ENCODE data around the gene C1QTNF12.

Gene C1QTNF12

DNA sequence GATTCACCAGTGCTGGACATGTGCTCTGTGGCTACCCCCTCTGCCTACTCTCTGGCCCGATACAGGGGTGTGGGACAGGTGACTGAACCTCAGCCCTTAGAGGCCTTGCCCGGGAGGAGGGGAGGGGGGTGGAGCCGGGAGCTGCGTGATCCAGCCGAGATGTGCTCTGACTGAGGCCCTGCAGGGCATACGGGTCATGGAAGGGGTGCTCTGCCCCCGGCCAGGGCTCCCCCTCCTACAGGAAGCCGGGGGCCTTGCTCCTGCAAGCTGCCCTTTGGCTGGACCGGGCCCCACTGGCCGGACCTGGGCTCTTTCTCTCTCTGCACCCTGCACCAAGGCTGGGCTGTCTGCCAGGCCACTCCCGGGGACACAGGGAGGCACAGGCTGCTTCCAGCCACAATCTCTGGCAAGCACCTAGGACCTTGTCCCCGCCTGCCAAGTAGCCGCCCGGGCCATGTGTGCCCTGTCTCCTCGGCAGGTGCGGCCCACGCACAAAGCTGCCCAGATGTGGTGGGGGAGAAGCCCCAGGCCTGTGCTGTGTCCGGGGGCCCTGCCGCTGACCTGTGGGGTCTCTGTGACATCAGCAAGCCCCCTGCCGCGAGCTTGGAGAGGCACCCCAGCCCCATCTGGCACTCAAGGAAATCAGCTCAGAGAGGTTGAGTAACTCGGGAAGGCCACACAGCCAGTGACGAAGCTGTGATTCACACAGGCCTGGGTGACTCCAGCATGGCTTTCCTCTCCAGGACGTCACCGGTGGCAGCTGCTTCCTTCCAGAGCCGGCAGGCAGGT lies 35.2 kb upstream of the C1QTNF12 start:
- no peak for DNase-seq (ENCODE audit: low read depth)

DNA sequence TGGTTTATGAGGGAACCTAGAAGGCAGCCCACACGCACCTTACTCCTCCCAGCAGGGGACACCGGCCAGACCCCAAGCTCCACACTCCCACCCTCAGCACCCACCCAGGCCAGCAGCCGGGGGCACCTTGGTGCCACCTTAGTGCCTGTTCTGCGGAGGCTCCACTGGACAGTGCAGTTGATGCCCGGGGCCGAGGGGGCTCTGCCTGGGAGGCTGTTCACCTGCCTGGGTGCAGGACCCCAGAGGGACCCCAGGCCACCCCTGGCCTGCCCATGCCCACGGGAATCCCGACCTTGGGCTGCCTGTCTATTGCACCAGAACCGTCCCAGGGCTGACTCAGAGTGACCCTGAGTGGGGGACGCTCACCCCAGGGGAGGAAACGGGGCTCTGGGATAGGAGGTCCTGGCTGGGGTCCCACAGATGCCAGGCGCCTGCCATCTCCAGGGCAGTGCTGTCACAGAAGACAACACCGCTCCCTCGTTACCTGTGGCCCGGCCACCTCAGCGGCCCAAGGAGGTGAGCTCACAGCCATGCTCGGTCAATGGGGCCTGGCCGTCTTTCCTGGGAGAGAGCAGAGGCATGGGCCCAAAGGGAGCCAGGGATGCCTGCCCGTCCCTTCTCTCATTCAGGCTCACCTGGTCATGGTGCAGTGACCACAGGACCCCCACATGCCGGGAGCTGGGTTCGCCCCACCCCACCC lies 34.4 kb upstream of the C1QTNF12 start:
- no peak for DNase-seq (ENCODE audit: low read depth)

DNA sequence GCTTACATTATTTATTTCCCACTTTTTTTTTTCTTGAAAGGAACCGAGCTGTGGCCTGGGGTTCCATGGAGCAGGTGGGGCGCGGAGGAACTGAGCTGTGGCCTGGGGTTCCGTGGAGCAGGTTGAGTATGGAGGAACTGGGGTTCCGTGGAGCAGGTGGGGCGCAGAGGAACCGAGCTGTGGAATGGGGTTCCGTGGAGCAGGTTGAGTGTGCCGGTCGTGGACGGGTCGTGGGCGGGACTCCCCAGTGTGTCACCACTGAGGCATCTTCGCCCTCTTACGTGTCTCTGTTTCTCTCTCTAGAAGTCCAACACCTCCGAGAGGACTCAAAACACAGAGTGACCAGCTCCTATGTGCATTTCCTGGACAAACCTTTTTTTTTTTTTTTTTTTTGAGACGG lies 32.5 kb upstream of the C1QTNF12 start:
- no peak for DNase-seq (ENCODE audit: low read depth)

DNA sequence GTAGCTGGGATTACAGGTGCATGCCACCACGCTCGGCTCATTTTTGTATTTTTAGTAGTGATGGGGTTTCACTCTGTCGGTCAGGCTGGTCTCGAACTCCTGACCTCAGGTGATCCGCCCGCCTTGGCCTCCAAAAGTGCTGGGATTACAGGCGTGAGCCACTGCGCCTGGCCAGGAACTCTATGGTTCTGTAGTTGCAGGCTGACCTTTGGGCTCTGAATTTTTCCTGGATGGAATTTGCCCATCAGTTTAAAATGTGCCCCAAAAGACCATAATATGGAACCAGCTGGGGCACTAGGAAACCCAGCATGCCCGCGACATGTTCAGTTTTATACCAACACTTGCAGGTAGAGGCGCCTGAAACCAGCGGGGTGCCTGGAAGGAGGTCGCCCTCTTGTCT lies 32.1 kb upstream of the C1QTNF12 start:
- no peak for DNase-seq (ENCODE audit: low read depth)

DNA sequence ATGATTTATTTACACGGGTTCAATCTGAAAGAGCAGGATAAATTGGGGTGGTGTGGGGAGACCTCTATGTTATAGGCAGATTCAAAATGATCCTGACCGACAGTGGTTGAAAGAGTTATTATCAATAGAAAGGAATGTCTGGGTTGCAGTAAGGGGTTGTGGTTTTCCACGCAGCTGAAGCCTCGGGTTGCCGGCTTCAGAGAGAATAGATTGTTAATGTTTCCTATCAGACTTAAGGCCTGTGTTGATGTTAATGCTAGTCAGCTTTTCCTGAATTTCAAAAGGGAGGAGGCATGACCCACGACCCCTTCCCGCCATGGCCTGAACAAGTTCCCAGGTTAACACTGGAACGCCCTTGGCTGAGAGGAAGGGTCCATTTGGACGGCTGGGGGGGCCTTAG lies 29.3 kb upstream of the C1QTNF12 start:
- no peak for DNase-seq (ENCODE audit: low read depth)

DNA sequence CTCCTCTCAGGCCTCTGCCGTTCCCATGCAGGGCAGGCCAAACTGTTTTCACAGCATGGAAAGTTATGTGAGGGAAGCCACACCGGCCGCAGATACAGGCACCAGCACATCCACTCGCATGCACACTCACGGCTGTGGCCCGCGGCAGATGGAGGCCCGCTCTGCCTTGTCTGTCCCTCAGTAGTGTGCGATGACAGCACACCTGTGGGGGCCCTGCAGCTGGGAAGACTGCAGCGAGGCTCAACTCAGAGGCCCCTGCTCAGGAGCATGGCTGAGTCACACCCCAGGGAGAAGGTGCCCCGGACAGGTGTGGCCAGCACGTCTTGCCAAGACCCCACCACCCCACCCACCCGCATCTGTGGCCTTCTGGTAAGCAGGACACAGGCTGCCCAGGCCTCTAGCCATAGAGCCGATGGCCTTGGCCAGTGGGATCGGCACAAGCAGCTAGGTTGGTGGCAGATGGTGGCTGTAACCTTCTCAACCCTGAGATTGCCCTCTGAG lies 28.5 kb upstream of the C1QTNF12 start:
- no peak for DNase-seq (ENCODE audit: low read depth)

DNA sequence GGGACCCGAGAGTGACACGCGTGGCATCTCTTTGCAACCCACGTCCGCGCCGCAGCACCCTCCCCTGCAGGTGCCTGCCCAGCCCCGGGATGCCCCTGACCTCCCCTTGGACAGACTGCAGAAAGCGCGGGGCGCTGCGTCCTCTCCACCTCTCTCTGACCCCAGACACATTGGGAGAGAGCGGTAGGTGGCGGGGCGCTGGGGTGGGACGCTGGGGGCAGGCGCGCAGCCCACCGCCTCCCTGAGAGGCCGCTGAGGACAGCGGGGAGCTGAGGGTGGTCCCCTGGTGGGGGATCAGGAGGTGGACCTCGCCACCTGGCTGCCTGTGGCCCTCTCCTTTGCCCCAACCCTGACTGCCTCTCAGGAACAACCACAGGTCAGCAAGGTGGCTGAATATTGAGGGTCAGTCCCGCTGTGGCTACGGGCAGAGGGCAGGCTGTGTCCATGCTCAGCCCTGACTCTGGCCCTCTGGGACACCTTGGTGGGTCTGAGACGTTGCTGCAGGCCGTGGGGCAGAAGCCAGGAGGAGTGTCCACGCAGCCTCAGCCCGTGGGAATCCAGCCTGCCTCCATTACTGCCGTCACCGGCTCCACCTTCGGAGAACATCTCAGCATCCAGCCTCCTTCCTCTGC lies 27.9 kb upstream of the C1QTNF12 start:
- no peak for DNase-seq (ENCODE audit: low read depth)

DNA sequence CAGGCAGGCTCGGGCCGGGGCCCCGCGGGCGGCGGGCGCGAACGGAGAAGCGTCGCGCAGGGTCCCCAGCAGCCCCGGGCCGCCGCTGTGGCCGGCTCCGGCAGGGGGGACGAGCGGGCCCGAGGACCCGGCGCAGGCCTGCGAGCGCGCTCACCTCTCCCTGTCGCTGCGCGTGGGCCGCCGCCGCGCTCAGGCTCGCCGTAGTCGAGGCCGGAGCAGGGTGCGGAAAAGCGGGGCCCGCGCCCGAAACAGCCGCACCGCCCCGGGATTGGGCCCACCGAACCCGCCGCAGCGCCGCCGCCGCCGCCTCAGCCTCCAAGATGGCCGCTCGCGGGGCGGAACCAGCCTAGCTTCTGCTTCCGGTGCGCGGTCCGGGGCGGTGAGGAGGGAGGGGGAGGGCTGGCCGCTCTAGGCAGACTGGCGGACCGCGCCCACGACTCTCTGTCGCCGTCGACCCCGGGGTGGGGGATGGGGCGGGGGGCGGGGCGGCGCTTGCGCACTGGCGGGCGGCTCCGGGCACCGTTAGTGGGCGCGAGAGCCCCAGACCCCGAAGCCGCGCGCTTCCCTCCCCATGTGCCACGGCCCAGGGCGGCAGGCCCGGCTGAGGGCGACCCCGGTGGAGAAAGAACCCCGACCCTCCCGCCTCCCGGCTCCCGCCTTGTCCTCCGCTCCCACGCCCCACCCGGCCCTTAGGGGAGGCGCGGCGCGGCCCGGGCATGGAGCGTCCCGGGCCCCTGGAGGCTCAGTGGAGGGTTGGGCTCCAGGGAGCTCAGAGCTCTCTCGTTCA lies 27.2 kb upstream of the C1QTNF12 start, which contains the start of gene UBE2J2:
UBE2J2 (minus strand) TSS at position 343 of the 787 bp plus-strand sequence. CDS start 5,862 bp downstream, outside the sequence.
- DNase-seq (ENCODE audit: low read depth), result peak; percentile 92

DNA sequence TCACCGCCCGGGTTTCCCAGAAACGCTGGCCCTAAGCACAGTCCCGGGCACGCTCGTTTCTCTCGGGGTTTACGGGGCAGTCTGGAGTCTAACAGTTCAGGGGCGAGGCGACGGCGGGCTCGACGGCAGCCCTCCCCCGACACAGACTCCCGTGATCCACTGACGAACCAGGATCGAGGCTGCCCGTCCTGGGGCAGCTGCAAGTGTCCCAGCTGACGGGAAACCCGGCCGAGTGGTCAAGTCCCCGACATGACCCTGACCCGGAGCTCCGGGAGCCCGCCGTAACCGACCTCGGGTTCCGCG lies 26.6 kb upstream of the C1QTNF12 start:
- no peak for DNase-seq (ENCODE audit: low read depth)

DNA sequence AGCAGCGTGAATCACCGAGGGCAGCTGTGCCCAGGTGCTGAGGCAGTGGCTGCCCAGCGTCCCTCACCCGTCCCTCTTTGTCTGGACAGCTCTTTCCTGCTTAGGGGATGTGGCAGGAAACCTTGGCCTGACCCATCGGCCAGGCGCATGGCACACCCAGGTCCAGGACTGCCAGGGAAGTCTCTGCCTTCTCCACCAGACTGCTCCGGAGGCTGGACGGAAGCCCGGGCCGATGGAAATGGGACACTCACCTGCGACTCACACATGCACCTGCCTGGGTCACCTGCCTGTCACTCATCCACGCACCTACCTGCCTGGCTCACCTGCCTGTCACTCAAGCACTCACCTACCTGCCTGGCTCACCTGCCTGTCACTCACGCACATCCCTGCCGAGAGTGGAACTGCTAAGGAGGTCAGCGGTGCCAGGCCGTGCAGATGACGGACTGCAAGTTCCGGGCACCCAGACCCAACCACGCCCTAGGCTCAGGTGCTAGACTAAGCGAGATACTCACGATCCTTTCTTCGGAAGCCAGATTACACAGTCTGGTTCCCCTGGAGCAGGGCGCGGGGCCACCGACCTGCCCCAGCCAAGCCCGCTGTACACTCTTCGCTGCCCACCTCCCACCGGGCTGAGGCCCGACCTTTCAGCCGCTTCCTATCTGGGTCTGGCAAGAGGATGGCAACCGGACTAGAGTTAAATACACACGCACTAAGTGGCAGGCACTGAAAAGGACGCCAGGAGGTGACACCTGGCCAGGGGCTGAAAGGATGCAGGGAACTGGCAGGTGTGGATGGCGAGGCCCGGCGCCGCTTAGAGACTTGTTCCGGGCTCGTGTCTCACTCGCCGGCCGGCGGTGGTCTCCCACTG lies 26.1 kb upstream of the C1QTNF12 start:
- no peak for DNase-seq (ENCODE audit: low read depth)

DNA sequence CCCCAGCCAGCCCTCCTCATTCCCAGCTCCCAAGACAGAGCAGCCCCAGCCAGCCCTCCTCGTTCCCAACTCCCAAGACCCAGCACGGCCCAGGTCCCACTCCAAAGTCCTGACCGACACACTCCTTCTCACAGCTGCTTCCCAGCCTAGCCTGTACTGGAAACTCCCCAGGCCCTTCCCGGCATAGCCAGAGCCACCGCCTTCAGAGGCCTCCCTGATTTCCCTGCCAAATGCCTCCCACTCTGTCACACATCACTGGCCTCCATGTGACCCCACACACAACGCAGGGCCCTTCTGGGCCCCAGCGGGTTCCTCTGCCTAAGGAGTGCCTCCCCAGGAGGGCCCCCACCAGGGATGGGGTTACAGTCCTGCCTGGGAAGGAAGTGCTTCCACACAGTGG lies 24.3 kb upstream of the C1QTNF12 start:
- no peak for DNase-seq (ENCODE audit: low read depth)

DNA sequence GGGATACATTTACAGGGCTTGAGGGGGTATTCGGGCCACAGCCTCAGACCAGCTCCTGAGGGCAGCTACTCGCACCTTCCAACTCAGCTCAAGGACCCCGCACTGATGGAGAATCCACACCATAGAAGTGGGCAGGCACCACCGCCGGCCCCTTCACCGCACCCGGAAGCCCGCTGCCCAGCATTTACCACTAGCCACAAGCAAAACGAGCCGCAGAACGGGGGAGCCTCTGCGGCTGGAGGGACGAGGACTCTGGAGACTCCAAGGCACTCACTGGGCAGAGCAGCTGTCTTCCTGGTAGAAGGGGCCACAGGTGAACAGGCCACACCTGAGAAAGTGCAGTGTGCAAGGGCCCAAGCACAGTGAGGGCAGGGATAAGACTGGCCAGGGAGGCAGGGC lies 21.8 kb upstream of the C1QTNF12 start:
- no peak for DNase-seq (ENCODE audit: low read depth)

DNA sequence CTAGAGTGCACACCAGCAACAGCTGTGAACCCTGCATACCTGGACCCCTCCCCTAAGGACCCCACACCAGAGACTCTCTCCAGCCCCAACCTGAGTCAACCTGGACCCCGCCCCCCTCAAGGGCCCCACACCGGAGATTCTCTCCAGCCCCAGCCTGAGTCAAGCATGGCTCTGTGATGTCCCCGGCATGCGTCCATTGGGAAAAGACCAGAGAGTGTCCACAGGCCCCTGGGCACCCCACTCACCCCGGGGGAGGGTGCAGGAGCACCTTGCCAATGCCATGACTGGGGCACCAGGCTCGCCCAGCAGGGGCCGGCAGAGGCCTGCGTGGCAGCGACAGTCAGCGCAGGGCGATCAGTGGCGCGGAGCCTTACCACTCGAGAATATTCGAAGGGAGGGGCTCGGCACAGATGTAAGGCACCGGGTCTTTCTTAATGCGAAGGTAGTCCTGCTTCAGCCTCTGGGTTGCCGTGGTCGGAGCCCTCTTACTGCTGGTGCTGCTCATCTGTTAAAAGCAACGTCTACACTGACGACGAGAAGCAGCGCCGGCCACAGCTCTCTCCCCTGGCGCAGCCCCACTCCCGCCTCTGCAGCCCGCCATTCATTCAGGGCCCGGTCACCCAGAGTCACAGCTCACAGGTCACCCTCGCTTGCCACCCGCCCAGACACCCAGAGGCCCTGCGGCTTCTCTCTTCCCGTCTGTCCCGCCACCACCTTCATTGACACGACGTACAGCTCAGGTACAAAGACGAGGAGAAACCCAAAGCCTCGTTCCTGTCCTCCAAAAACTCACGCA lies 21.2 kb upstream of the C1QTNF12 start:
- no peak for DNase-seq (ENCODE audit: low read depth)

DNA sequence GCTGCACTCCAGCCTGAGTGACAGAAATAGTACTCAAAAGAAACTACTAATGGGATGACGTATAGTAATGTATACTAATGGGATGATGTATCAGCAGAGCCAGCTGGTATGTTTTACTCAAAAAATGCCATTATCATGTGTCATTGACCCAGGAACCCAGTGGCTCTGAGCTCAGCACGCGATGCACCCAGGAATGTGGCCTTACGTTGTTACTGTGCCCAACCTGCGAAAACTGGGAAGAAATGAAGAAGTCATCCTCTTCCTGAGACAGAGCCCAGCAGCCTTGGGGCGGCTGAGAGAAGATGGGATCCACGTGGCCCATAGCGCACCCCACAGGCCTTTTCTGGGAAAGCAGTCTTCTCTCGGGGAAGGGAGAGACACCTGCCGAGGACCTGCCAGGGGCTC lies 18.3 kb upstream of the C1QTNF12 start:
- DNase-seq (ENCODE audit: low read depth), result no peak

DNA sequence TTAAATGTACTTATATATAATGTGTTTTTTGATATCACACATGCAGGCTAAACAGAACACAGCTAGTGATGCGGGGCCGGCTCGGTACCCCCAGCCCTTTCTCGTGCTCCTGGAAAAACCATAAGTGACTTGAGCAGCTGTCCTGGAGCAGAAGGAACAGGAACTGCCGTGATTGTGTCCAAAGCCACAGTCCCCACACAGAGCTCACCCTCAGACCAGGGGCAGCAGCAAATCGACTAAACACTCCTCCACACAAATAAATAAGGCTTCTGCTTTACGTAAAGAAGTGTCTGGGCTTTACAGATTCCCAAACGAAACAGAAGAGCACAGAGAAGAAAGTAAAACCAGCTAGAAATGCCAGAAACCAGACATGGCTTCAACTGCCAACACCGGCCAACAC lies 17.5 kb upstream of the C1QTNF12 start:
- no peak for DNase-seq (ENCODE audit: low read depth)

DNA sequence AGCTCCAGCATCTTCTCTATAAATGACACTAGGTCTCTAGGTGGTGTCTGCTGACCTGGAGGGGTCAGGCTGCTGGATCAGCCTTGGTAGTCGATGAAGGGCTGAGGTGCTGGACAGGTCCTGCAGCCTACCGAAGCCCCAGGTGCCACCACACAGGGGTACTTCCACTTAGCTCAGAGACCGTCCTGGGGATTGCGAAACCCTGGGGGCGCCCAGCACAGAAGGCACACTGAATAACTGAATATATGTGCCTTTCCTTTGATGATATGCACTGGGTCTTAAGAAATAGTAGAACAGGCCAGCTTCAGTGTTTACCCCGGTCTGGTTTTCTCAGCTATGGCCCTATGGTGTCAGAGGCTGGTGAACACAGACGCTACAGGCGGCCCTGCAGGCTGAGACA lies 16.2 kb upstream of the C1QTNF12 start:
- no peak for DNase-seq (ENCODE audit: low read depth)

DNA sequence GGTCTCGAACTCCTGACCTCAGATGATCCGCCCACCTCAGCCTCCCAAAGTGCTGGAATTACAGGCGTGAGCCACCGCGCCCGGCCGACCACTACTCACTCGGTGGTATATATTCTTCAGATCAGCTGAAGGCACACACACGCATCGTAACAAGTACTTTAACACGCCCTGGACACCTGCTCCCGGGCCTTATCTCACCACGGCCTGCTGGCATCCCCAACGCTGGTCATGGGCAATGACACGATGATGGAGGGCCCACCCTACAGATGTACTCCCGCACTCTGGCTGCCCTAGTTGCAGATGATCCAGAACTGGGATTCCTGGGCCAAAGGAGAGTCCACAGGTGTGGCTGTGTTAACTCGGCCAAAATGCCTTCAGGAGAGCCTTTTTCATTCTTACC lies 15.5 kb upstream of the C1QTNF12 start:
- no peak for DNase-seq (ENCODE audit: low read depth)

DNA sequence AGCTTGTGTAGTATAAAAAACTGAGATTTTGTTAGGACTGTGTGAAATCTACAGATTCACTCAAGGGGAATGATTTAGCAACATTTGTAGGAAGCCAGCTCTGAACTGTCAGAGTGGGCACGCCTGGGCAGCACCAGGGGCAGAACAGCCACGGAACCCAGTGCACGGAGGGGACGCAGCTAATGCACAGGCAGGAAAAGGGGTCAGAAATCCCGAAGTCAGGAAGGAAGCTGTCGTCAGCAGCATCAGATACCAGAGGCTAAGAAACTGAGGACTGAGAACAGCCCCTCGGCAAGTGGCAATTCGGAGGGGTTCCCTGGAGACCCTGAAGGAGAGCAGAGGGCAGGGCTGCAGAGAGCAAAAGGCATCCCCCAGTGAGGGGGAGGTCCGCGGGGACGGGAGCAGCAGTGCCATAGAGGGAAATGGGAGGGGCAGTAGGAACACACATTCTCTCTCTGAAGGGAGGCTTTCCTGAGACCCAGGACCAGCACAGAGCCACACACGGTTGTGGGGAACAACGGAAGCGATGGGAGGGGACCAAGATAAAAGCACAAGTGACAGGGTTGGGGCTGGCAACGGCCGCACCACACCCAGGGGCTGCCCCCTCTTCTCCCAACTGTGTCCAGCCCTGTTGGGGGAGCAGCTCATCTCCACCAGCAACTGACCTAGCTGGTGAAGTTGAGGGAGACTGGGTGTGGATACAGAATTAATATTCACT lies 14.5 kb upstream of the C1QTNF12 start:
- DNase-seq (ENCODE audit: low read depth), result no peak

DNA sequence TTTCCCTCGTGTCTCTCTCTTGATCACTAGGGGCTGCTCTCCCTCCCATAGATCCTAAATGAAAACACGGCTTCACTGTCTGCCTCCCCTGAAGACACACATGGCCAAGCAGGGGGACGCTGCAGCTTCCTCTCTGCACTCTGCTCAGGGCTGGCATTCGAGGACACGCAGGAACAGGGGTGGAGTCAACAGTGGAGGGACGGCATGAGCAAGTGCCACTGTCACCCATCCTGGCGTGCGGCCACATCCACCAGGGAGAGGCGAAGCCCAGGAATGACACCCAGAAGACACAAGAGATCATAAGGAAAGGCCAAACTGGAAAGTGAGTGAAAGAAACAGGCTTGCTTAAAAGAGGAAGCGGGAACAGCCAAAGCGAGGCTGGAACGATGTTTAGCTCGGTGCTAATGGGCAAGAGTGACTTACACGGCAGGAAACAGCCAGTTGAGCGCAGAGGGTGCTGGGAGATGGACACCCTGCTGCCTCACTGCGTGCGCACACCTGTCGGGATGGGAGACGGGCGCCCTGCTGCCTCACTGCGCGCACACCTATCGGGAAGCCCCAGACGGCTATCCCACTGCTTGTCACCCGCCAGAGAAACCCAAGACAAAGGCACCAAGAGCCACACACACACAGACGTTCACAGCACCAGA lies 13.6 kb upstream of the C1QTNF12 start:
- no peak for DNase-seq (ENCODE audit: low read depth)

Data from T-helper 22 cell (primary cell).